Measurements from ENCODE around the gene S100A7A. TPM values are rescaled to one million over a fixed set of nuclear protein-coding genes. Genes with fewer than 3 reads are reported as not detected.
"Not testable (repeated sequence)": the region's sequence is repeated elsewhere in the genome, so short reads cannot be mapped to it uniquely, and the experiment has no call there.

S100A7A gene
- total RNA-seq, 1 donor from 2014 or later = not detected

GRCh38 chr1:153456396-153456795, 40.1 kb downstream of the S100A7A start:
- no peak for DNase-seq (ENCODE audit: extremely low read depth, low read depth, low spot score)

- DNase-seq (ENCODE audit: extremely low read depth, low read depth, low spot score) = no peak
Measured at GRCh38 chr1:153459655-153460054, 43.3 kb downstream of the S100A7A start.

- no peak for DNase-seq (ENCODE audit: extremely low read depth, low read depth, low spot score)
Measured at GRCh38 chr1:153460551-153460950, 44.2 kb downstream of the S100A7A start, which contains the start of gene S100A7. Gene S100A7, minus strand, starts transcription at chr1:153460651. Its CDS starts 1,638 bp downstream, at chr1:153459013.

- not testable (repeated sequence) for DNase-seq (ENCODE audit: extremely low read depth, low read depth, low spot score)
Measured at GRCh38 chr1:153462741-153463140, 46.4 kb downstream of the S100A7A start.

GRCh38 chr1:153465811-153466636, 49.7 kb downstream of the S100A7A start:
- no peak for DNase-seq (ENCODE audit: extremely low read depth, low read depth, low spot score)

GRCh38 chr1:153466908-153467307, 50.6 kb downstream of the S100A7A start:
- no peak for DNase-seq (ENCODE audit: extremely low read depth, low read depth, low spot score)

GRCh38 chr1:153470707-153471106, 54.4 kb downstream of the S100A7A start:
- no peak for DNase-seq (ENCODE audit: extremely low read depth, low read depth, low spot score)

Other genes with a start within 250 kb of the S100A7A start
- not detected in 2 replicates for gene LELP1, start 213.1 kb upstream of the S100A7A start, total RNA-seq
- gene PRR9, start 198.9 kb upstream of the S100A7A start, total RNA-seq = not detected in 2 replicates
- not detected in 2 replicates for gene LORICRIN, start 156.8 kb upstream of the S100A7A start, total RNA-seq
- gene PGLYRP3, start 103.6 kb upstream of the S100A7A start, total RNA-seq = not detected in 2 replicates
- gene PGLYRP4, start 67.7 kb upstream of the S100A7A start, total RNA-seq = not detected in 2 replicates
- gene S100A9, start 58.7 kb upstream of the S100A7A start, total RNA-seq = not detected in 2 replicates
- gene S100A12, start 40.9 kb upstream of the S100A7A start, total RNA-seq = not detected in 2 replicates
- not detected in 2 replicates for gene S100A8, start 25.4 kb upstream of the S100A7A start, total RNA-seq
- gene S100A7, start 44.1 kb downstream of the S100A7A start, total RNA-seq = not detected in 2 replicates
- gene S100A6, start 119.5 kb downstream of the S100A7A start, total RNA-seq = 581 and 1,075 TPM in 2 replicates
- not detected in 2 replicates for gene S100A5, start 124.4 kb downstream of the S100A7A start, total RNA-seq
- gene S100A4, start 129.3 kb downstream of the S100A7A start, total RNA-seq = 7.1 and 17.2 TPM in 2 replicates
- gene S100A3, start 132.7 kb downstream of the S100A7A start, total RNA-seq = 6.8 and 6.9 TPM in 2 replicates
- 3.9 and 9.4 TPM in 2 replicates for gene S100A2, start 149.3 kb downstream of the S100A7A start, total RNA-seq
- 582 and 906 TPM in 2 replicates for gene S100A16, start 196.6 kb downstream of the S100A7A start, total RNA-seq
- gene S100A14, start 199.8 kb downstream of the S100A7A start, total RNA-seq = not detected in 2 replicates
- gene S100A13, start 211.0 kb downstream of the S100A7A start, total RNA-seq = 104 and 206 TPM in 2 replicates
- not detected in 2 replicates for gene S100A1, start 211.9 kb downstream of the S100A7A start, total RNA-seq
- 28.3 and 43.9 TPM in 2 replicates for gene CHTOP, start 217.5 kb downstream of the S100A7A start, total RNA-seq
- 41.4 and 56.2 TPM in 2 replicates for gene SNAPIN, start 242.2 kb downstream of the S100A7A start, total RNA-seq